D721Med (cell line): ENCODE results near the gene MSI2.

ENCODE experiments used
- DNase-seq: peaks from one replicate; pipeline ENCODE4 v3.0.0; 2011; ENCODE audit warnings: low spot score; ENCODE audit not compliant: insufficient read length
- FAIRE-seq: peaks from 2 replicates; lab custom pipeline; 2011; peaks lifted over from hg19 to GRCh38; lab: Jason Lieb, UNC
- CTCF ChIP-seq: IDR thresholded peaks from 2 replicates; pipeline ENCODE4 v1.5.1; 2012; ENCODE audit warnings: mild to moderate bottlenecking, control low read depth; ENCODE audit not compliant: insufficient read depth; ENCODE audit errors: missing control alignments

Gene MSI2

GRCh38 chr17:57462007-57462579, 205.8 kb downstream of the MSI2 start:
- no peak for FAIRE-seq
- no peak for TF ChIP-seq CTCF
- no peak for DNase-seq

- DNase-seq = no peak
- no peak for FAIRE-seq
- TF ChIP-seq CTCF = no peak
These were observed 207.0 kb downstream of the MSI2 start for GRCh38 chr17:57463103-57463885.

- no peak for TF ChIP-seq CTCF
- no peak for FAIRE-seq
- DNase-seq = no peak
These were observed 208.0 kb downstream of the MSI2 start for GRCh38 chr17:57464191-57464864.

- TF ChIP-seq CTCF = no peak
- FAIRE-seq (no peak), DNase-seq (no peak)
These were observed 209.3 kb downstream of the MSI2 start for GRCh38 chr17:57465610-57466009.

- TF ChIP-seq CTCF = no peak
- DNase-seq = no peak
- FAIRE-seq = no peak
These were observed 209.7 kb downstream of the MSI2 start for GRCh38 chr17:57466017-57466471.

- no peak for DNase-seq
- FAIRE-seq = no peak
- no peak for TF ChIP-seq CTCF
These were observed 210.2 kb downstream of the MSI2 start for GRCh38 chr17:57466521-57466920.
